Neuronal stem cell (in vitro differentiated cells): Measurements from ENCODE around the gene DCUN1D4.
A peak's percentile ranks its signal among the peaks of the same experiment; 100 is the strongest.

Experiments used
- DNase-seq: peaks from one replicate; pipeline ENCODE4 v3.0.0-alpha.2; 2013; ENCODE audit warnings: low spot score
- H2AFZ ChIP-seq: one replicate; pipeline ENCODE4 v1.6.1; 2013; ENCODE audit warnings: mild to moderate bottlenecking, low read length, inconsistent platforms
- H2AK5ac ChIP-seq: 2 replicates; pipeline ENCODE4 v1.6.1; 2013; ENCODE audit warnings: low read depth, mild to moderate bottlenecking, inconsistent platforms, low read length, moderate library complexity, mixed read lengths
- H2BK120ac ChIP-seq: 2 replicates; pipeline ENCODE4 v1.6.1; 2013; ENCODE audit warnings: low read depth, mild to moderate bottlenecking, inconsistent platforms, low read length, moderate library complexity, mixed read lengths
- H2BK12ac ChIP-seq: one replicate; pipeline ENCODE4 v1.6.1; 2013; ENCODE audit warnings: low read length, inconsistent platforms
- H2BK15ac ChIP-seq: 2 replicates; pipeline ENCODE4 v1.6.1; 2013; ENCODE audit warnings: mild to moderate bottlenecking, low read length, inconsistent platforms, mixed read lengths
- H2BK5ac ChIP-seq: one replicate; pipeline ENCODE4 v1.6.1; 2013; ENCODE audit warnings: inconsistent platforms, mild to moderate bottlenecking, low read length, moderate library complexity
- H3K14ac ChIP-seq: one replicate; pipeline ENCODE4 v1.6.1; 2013; ENCODE audit warnings: low read length, inconsistent platforms
- H3K18ac ChIP-seq: 2 replicates; pipeline ENCODE4 v1.6.1; 2013; ENCODE audit warnings: low read length, inconsistent platforms
- H3K23ac ChIP-seq: 2 replicates; pipeline ENCODE4 v1.6.1; 2013; ENCODE audit warnings: low read depth, mild to moderate bottlenecking, mixed read lengths, low read length, inconsistent platforms; ENCODE audit not compliant: poor library complexity
- H3K27ac ChIP-seq: replicated peaks from 3 replicates; pipeline ENCODE4 v1.5.1; 2013; ENCODE audit warnings: low read length, inconsistent platforms
- H3K27me3 ChIP-seq, 3 experiments: 2 replicates each; pipeline ENCODE4 v1.6.1; 2013; ENCODE audit warnings: low read length in 3 of 3, mild to moderate bottlenecking in 2 of 3, inconsistent platforms in 1 of 3, low read depth in 1 of 3, mixed read lengths in 1 of 3, moderate library complexity in 1 of 3; ENCODE audit not compliant: control insufficient read depth in 3 of 3, insufficient read depth in 3 of 3
- H3K36me3 ChIP-seq, 2 donors: replicated peaks in 1 of 2; 2 replicates each; pipeline ENCODE4 v1.6.1; 2013; ENCODE audit warnings: low read length in 2 of 2; ENCODE audit not compliant: control insufficient read depth in 2 of 2, insufficient read depth in 2 of 2
- H3K4ac ChIP-seq: 2 replicates; pipeline ENCODE4 v1.6.1; 2013; ENCODE audit warnings: inconsistent platforms, mild to moderate bottlenecking, low read length, moderate library complexity
- H3K4me1 ChIP-seq, 2 donors: 1 replicate in 1 of 2; 2 replicates in 1 of 2; pipeline ENCODE4 v1.6.1; 2013; ENCODE audit warnings: low read length in 2 of 2, low read depth in 1 of 2; ENCODE audit not compliant: control insufficient read depth in 2 of 2, insufficient read depth in 1 of 2
- H3K4me2 ChIP-seq: one replicate; pipeline ENCODE4 v1.6.1; 2013; ENCODE audit warnings: mild to moderate bottlenecking, low read length, inconsistent platforms; ENCODE audit not compliant: insufficient read depth, poor library complexity, severe bottlenecking
- H3K4me3 ChIP-seq, 2 donors: 2 replicates each; pipeline ENCODE4 v1.5.1; 2013; ENCODE audit warnings: low read length in 2 of 2, mild to moderate bottlenecking in 2 of 2, inconsistent platforms in 1 of 2, moderate library complexity in 1 of 2
- H3K79me1 ChIP-seq: one replicate; pipeline ENCODE4 v1.6.1; 2013; ENCODE audit warnings: low read depth, mild to moderate bottlenecking, inconsistent platforms, low read length, moderate library complexity
- H3K9ac ChIP-seq: one replicate; pipeline ENCODE4 v1.6.1; 2013; ENCODE audit warnings: mild to moderate bottlenecking, low read depth, low read length, inconsistent platforms; ENCODE audit not compliant: poor library complexity
- H3K9me3 ChIP-seq, 2 donors: replicated peaks in 1 of 2; 2 replicates each; pipeline versions ENCODE3 to v1.6.1; 2013; ENCODE audit warnings: low read length in 2 of 2, mild to moderate bottlenecking in 2 of 2, inconsistent platforms in 1 of 2, low read depth in 1 of 2, mixed read lengths in 1 of 2, moderate library complexity in 1 of 2; ENCODE audit not compliant: control insufficient read depth in 2 of 2, insufficient read depth in 1 of 2
- H4K8ac ChIP-seq: one replicate; pipeline ENCODE4 v1.6.1; 2013; ENCODE audit warnings: low read depth, mild to moderate bottlenecking, inconsistent platforms, low read length, moderate library complexity
- H4K91ac ChIP-seq: one replicate; pipeline ENCODE4 v1.6.1; 2013; ENCODE audit warnings: low read length, low read depth, mild to moderate bottlenecking, inconsistent platforms; ENCODE audit not compliant: poor library complexity
- WGBS, 2 donors: extraction: QIAGEN DNeasy Blood & Tissue Kit; methylation state at CpG; one replicate each; pipeline ENCODE4 v1.1.7; 2013; ENCODE audit warnings: missing lambda C conversion rate in 2 of 2, mixed read lengths in 1 of 2; ENCODE audit not compliant: insufficient read length in 2 of 2, insufficient replicate concordance in 1 of 2; ENCODE audit errors: extremely low coverage in 2 of 2; 5-methylcytosine and 5-hydroxymethylcytosine counted together

Gene DCUN1D4

DNA sequence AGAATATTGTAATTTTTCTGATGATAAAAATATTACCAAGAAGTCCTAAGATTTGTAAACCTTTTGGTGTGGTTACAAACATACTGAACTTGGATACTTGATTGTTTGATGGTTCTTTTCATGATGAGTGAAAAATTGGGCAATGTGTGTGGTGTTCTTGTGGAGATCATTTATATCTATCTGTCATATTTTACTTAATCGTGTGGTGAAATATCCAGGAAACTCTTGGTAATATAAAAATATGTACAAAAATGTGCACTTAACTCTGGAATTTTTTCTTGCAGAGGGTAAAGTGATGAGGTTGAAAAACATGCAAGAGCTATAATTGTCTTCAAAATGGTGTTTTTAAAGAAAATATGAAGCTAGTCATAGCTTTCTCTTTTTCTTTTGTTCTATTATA lies 2.8 kb downstream of the DCUN1D4 start:
- no peak overlapping the region for H3K23ac ChIP-seq
- WGBS, 2 donors, result no CpG with 5 or more reads among the region's 1 CpG
- no peak overlapping the region for H2AK5ac ChIP-seq
- no peak overlapping the region for H4K8ac ChIP-seq
- H3K18ac ChIP-seq, result no peak overlapping the region
- H3K27me3 ChIP-seq, result no peaks in the 10 kb centered on the region
- H3K4me3 ChIP-seq, result peak overlapping the region in 1 of 2 donors; percentile 92
- no peak overlapping the region for H3K4me2 ChIP-seq
- H3K36me3 ChIP-seq, result peaks cover 0 to 31% of the 10 kb centered on the region in 2 donors
- no peak overlapping the region for H2AFZ ChIP-seq
- H3K9me3 ChIP-seq, result no peaks in the 10 kb centered on the region
- no peak overlapping the region for H2BK12ac ChIP-seq
- no peak overlapping the region for H2BK120ac ChIP-seq
- peaks cover 7% of the 10 kb centered on the region for H3K79me1 ChIP-seq
- no peak overlapping the region for H2BK5ac ChIP-seq
- no peak overlapping the region for H3K4ac ChIP-seq
- peaks cover 9 to 14% of the 10 kb centered on the region in 2 donors for H3K4me1 ChIP-seq
- no peak for DNase-seq
- H2BK15ac ChIP-seq, result no peak overlapping the region
- no peak overlapping the region for H3K27ac ChIP-seq
- no peak overlapping the region for H3K9ac ChIP-seq
- H4K91ac ChIP-seq, result no peak overlapping the region
- no peak overlapping the region for H3K14ac ChIP-seq

GRCh38 chr4:51849430-51849829 lies 6.5 kb downstream of the DCUN1D4 start:
- Histone ChIP-seq H3K23ac (no peak overlapping the region), H2AFZ (no peak overlapping the region), H3K79me1 (peaks cover 8% of the 10 kb centered on the region), H4K91ac (no peak overlapping the region), H2BK12ac (no peak overlapping the region), H2BK120ac (no peak overlapping the region), H3K9me3 (no peaks in the 10 kb centered on the region), H2BK5ac (no peak overlapping the region), H3K14ac (no peak overlapping the region), H2AK5ac (no peak overlapping the region), H4K8ac (no peak overlapping the region), H3K36me3 (peaks cover 0 to 31% of the 10 kb centered on the region in 2 donors), H3K27ac (no peak overlapping the region), H3K4ac (no peak overlapping the region), H3K27me3 (no peaks in the 10 kb centered on the region), H3K4me3 (no peak overlapping the region), H3K4me2 (no peak overlapping the region), H3K4me1 (peaks cover 9 to 32% of the 10 kb centered on the region in 2 donors), H3K18ac (no peak overlapping the region), H3K9ac (peak overlapping the region; percentile 47), H2BK15ac (no peak overlapping the region)
- no peak for DNase-seq
- no CpG with 5 or more reads among the region's 5 CpGs for WGBS, 2 donors

- Histone ChIP-seq H2BK5ac (no peak overlapping the region), H3K4me1 (peaks cover 4 to 31% of the 10 kb centered on the region in 2 donors), H3K9me3 (no peaks in the 10 kb centered on the region), H3K79me1 (peaks cover 8% of the 10 kb centered on the region), H3K9ac (no peak overlapping the region), H3K4me2 (no peak overlapping the region), H3K27ac (no peak overlapping the region), H3K4ac (no peak overlapping the region), H4K91ac (no peak overlapping the region), H3K27me3 (no peaks in the 10 kb centered on the region), H2AFZ (no peak overlapping the region), H2BK12ac (no peak overlapping the region), H2BK120ac (no peak overlapping the region), H2BK15ac (no peak overlapping the region), H3K18ac (no peak overlapping the region), H3K14ac (no peak overlapping the region), H4K8ac (no peak overlapping the region), H2AK5ac (no peak overlapping the region), H3K23ac (no peak overlapping the region), H3K36me3 (peaks cover 0 to 28% of the 10 kb centered on the region in 2 donors), H3K4me3 (no peak overlapping the region)
- WGBS, 2 donors, result no CpG with 5 or more reads among the region's 4 CpGs
- no peak for DNase-seq
Observed at GRCh38 chr4:51850294-51850693, 7.3 kb downstream of the DCUN1D4 start.

DNA sequence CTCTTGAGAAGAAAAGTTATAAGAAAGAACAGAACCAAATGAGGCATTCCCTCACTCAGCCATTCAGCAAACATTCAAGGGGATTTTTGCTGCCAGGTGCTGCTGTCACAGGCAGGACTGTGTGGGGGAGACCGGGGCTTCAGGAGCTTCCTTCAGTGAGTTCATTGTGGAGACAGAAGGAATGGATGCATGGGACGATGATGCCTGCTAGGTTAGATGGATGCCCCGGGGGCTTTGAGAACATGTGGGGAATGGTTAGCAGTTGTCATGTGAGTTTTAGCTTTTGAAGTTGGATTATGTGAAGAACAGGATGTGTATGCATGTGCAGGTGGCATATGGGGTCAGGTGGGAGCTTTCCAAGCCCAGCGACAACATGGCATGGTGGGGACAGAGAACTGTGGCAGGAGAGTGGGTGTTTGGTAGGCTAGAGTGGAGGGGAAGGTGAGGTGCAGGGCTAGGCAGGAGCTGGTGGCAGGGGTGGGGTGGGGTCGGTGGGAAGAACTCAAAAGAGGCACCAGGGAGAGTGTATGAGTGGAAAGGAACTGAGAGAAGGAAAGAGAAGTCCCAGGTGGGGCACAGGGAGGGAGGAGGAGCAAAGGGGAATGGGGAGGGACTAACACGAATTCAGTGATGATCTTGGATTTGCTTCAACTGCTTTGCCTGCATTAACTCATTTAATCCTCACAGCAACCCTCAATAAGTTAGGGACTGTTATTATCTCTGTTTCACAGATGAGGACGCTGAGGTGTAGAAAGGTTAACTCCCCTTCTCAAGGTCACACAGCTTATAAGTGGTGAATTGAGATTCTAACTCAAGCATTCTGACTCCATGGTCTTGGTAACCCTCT lies 8.4 kb downstream of the DCUN1D4 start:
- DNase-seq, result no peak
- H3K4ac ChIP-seq, result no peak overlapping the region
- WGBS, 2 donors, result no CpG with 5 or more reads among the region's 7 CpGs
- no peak overlapping the region for H2BK5ac ChIP-seq
- peaks cover 8% of the 10 kb centered on the region for H3K79me1 ChIP-seq
- peak overlapping the region; percentile 40 for H3K18ac ChIP-seq
- H3K36me3 ChIP-seq, result peaks cover 0 to 21% of the 10 kb centered on the region in 2 donors
- peaks cover 2 to 34% of the 10 kb centered on the region in 2 donors for H3K4me1 ChIP-seq
- H3K27me3 ChIP-seq, result no peaks in the 10 kb centered on the region
- peak overlapping the region in 1 of 2 donors; percentile 7 for H3K4me3 ChIP-seq
- no peak overlapping the region for H2BK120ac ChIP-seq
- H2AFZ ChIP-seq, result no peak overlapping the region
- no peak overlapping the region for H4K91ac ChIP-seq
- H3K4me2 ChIP-seq, result no peak overlapping the region
- no peak overlapping the region for H2BK15ac ChIP-seq
- no peak overlapping the region for H3K9ac ChIP-seq
- H3K27ac ChIP-seq, result peak overlapping the region; percentile 32
- H3K14ac ChIP-seq, result no peak overlapping the region
- no peaks in the 10 kb centered on the region for H3K9me3 ChIP-seq
- H4K8ac ChIP-seq, result no peak overlapping the region
- H3K23ac ChIP-seq, result no peak overlapping the region
- H2AK5ac ChIP-seq, result peak overlapping the region; percentile 37
- H2BK12ac ChIP-seq, result no peak overlapping the region
